Stimulated activated memory B cell treated with anti-CD40 and anti-IgM and Interleukin-4, amounts not matched to agents 10 μg/mL and 1 μg/mL and 100 μg/mL, for 72 hours (primary cell): ENCODE data around the gene NECTIN4.

Source experiments
- ATAC-seq: fragments of 150-1000 bp; cut with Tn5 transposase; 2 replicates; pipeline ENCODE4 v1.10.0; 2021
- H3K27ac Mint-ChIP-seq: one replicate; pipeline ENCODE4 v1.8.0; 2022; ENCODE audit warnings: mild to moderate bottlenecking, mixed read lengths
- H3K27me3 Mint-ChIP-seq: one replicate; pipeline ENCODE4 v1.8.0; 2022; ENCODE audit warnings: mixed read lengths
- H3K36me3 Mint-ChIP-seq: one replicate; pipeline ENCODE4 v1.8.0; 2022; ENCODE audit warnings: mixed read lengths
- H3K4me1 Mint-ChIP-seq: one replicate; pipeline ENCODE4 v1.8.0; 2022; ENCODE audit warnings: mixed read lengths
- H3K4me3 Mint-ChIP-seq: one replicate; pipeline ENCODE4 v1.8.0; 2022; ENCODE audit warnings: mild to moderate bottlenecking, moderate library complexity, mixed read lengths
- H3K9me3 Mint-ChIP-seq: one replicate; pipeline ENCODE4 v1.8.0; 2022; ENCODE audit warnings: mixed read lengths

Gene NECTIN4

GRCh38 chr1:161094481-161094880 is 5.1 kb upstream of the NECTIN4 start:
- peaks cover 53% of the 10 kb centered on the region for H3K4me1 Mint-ChIP-seq
- no peak overlapping the region for H3K4me3 Mint-ChIP-seq
- no peak for ATAC-seq
- H3K27ac Mint-ChIP-seq: peak overlapping the region; percentile 85
- H3K36me3 Mint-ChIP-seq: no peaks in the 10 kb centered on the region
- no peaks in the 10 kb centered on the region for H3K27me3 Mint-ChIP-seq
- H3K9me3 Mint-ChIP-seq: no peaks in the 10 kb centered on the region

- Mint-ChIP-seq H3K27me3 (no peaks in the 10 kb centered on the region), H3K27ac (no peak overlapping the region), H3K9me3 (no peaks in the 10 kb centered on the region), H3K4me3 (no peak overlapping the region), H3K36me3 (no peaks in the 10 kb centered on the region), H3K4me1 (peaks cover 38% of the 10 kb centered on the region)
- no peak for ATAC-seq
These were observed 3.3 kb upstream of the NECTIN4 start for GRCh38 chr1:161092621-161093028.

- no peaks in the 10 kb centered on the region for H3K9me3 Mint-ChIP-seq
- no peak overlapping the region for H3K4me3 Mint-ChIP-seq
- no peaks in the 10 kb centered on the region for H3K36me3 Mint-ChIP-seq
- no peaks in the 10 kb centered on the region for H3K27me3 Mint-ChIP-seq
- no peak for ATAC-seq
- H3K4me1 Mint-ChIP-seq: peaks cover 31% of the 10 kb centered on the region
- H3K27ac Mint-ChIP-seq: no peak overlapping the region
These were observed 2.6 kb upstream of the NECTIN4 start for GRCh38 chr1:161091796-161092507.

GRCh38 chr1:161091093-161091492 is 1.7 kb upstream of the NECTIN4 start:
- H3K27me3 Mint-ChIP-seq: peaks cover 4% of the 10 kb centered on the region
- H3K36me3 Mint-ChIP-seq: no peaks in the 10 kb centered on the region
- no peak overlapping the region for H3K27ac Mint-ChIP-seq
- ATAC-seq: no peak
- peaks cover 22% of the 10 kb centered on the region for H3K4me1 Mint-ChIP-seq
- H3K4me3 Mint-ChIP-seq: no peak overlapping the region
- H3K9me3 Mint-ChIP-seq: no peaks in the 10 kb centered on the region

GRCh38 chr1:161090617-161091016 is 1.3 kb upstream of the NECTIN4 start:
- Mint-ChIP-seq H3K4me3 (no peak overlapping the region), H3K27ac (no peak overlapping the region), H3K36me3 (no peaks in the 10 kb centered on the region), H3K27me3 (peaks cover 8% of the 10 kb centered on the region), H3K9me3 (no peaks in the 10 kb centered on the region), H3K4me1 (peaks cover 18% of the 10 kb centered on the region)
- ATAC-seq: no peak

- no peak overlapping the region for H3K27ac Mint-ChIP-seq
- H3K4me1 Mint-ChIP-seq: peaks cover 11% of the 10 kb centered on the region
- no peaks in the 10 kb centered on the region for H3K36me3 Mint-ChIP-seq
- H3K27me3 Mint-ChIP-seq: peaks cover 10% of the 10 kb centered on the region
- H3K9me3 Mint-ChIP-seq: no peaks in the 10 kb centered on the region
- H3K4me3 Mint-ChIP-seq: no peak overlapping the region
- ATAC-seq: no peak
These were observed 580 bp upstream of the NECTIN4 start for GRCh38 chr1:161089938-161090337.

- H3K27ac Mint-ChIP-seq: no peak overlapping the region
- no peak for ATAC-seq
- H3K4me3 Mint-ChIP-seq: no peak overlapping the region
These were observed 709 bp downstream of the NECTIN4 start for GRCh38 chr1:161088587-161089110.

GRCh38 chr1:161086457-161086856 is 2.9 kb downstream of the NECTIN4 start:
- H3K4me1 Mint-ChIP-seq: no peaks in the 10 kb centered on the region
- H3K4me3 Mint-ChIP-seq: no peak overlapping the region
- H3K27me3 Mint-ChIP-seq: peaks cover 10% of the 10 kb centered on the region
- H3K27ac Mint-ChIP-seq: no peak overlapping the region
- peak; percentile 7 for ATAC-seq
- H3K9me3 Mint-ChIP-seq: no peaks in the 10 kb centered on the region
- H3K36me3 Mint-ChIP-seq: no peaks in the 10 kb centered on the region

More at GRCh38 chr1:161088587-161089110, 709 bp downstream of the NECTIN4 start:
- H3K4me1 Mint-ChIP-seq: peaks cover 8% of the 10 kb centered on the region
- H3K27me3 Mint-ChIP-seq: peaks cover 10% of the 10 kb centered on the region
- H3K9me3 Mint-ChIP-seq: no peaks in the 10 kb centered on the region
- no peaks in the 10 kb centered on the region for H3K36me3 Mint-ChIP-seq

- no peaks in the 10 kb centered on the region for H3K4me1 Mint-ChIP-seq
- no peak overlapping the region for H3K4me3 Mint-ChIP-seq
- H3K27ac Mint-ChIP-seq: no peak overlapping the region
- H3K9me3 Mint-ChIP-seq: no peaks in the 10 kb centered on the region
- no peak for ATAC-seq
- peaks cover 10% of the 10 kb centered on the region for H3K27me3 Mint-ChIP-seq
- no peaks in the 10 kb centered on the region for H3K36me3 Mint-ChIP-seq
These were observed 4.2 kb downstream of the NECTIN4 start for GRCh38 chr1:161085165-161085564.

GRCh38 chr1:161084597-161084988 is 4.8 kb downstream of the NECTIN4 start:
- no peak overlapping the region for H3K4me3 Mint-ChIP-seq
- H3K36me3 Mint-ChIP-seq: no peaks in the 10 kb centered on the region
- no peak for ATAC-seq
- no peaks in the 10 kb centered on the region for H3K9me3 Mint-ChIP-seq
- no peaks in the 10 kb centered on the region for H3K4me1 Mint-ChIP-seq
- no peak overlapping the region for H3K27ac Mint-ChIP-seq
- peaks cover 10% of the 10 kb centered on the region for H3K27me3 Mint-ChIP-seq

GRCh38 chr1:161083748-161084596 is 5.4 kb downstream of the NECTIN4 start:
- no peaks in the 10 kb centered on the region for H3K9me3 Mint-ChIP-seq
- no peaks in the 10 kb centered on the region for H3K36me3 Mint-ChIP-seq
- ATAC-seq: no peak
- H3K4me1 Mint-ChIP-seq: no peaks in the 10 kb centered on the region
- peaks cover 10% of the 10 kb centered on the region for H3K27me3 Mint-ChIP-seq
- H3K4me3 Mint-ChIP-seq: no peak overlapping the region
- H3K27ac Mint-ChIP-seq: no peak overlapping the region

- H3K36me3 Mint-ChIP-seq: no peaks in the 10 kb centered on the region
- no peaks in the 10 kb centered on the region for H3K4me1 Mint-ChIP-seq
- H3K4me3 Mint-ChIP-seq: no peak overlapping the region
- no peaks in the 10 kb centered on the region for H3K9me3 Mint-ChIP-seq
- no peak overlapping the region for H3K27ac Mint-ChIP-seq
- H3K27me3 Mint-ChIP-seq: peaks cover 10% of the 10 kb centered on the region
- ATAC-seq: no peak
These were observed 6.2 kb downstream of the NECTIN4 start for GRCh38 chr1:161082996-161083747.

GRCh38 chr1:161082483-161082882 is 6.9 kb downstream of the NECTIN4 start:
- Mint-ChIP-seq H3K9me3 (no peaks in the 10 kb centered on the region), H3K27me3 (peaks cover 10% of the 10 kb centered on the region), H3K27ac (no peak overlapping the region), H3K36me3 (no peaks in the 10 kb centered on the region), H3K4me1 (no peaks in the 10 kb centered on the region), H3K4me3 (no peak overlapping the region)
- no peak for ATAC-seq

- Mint-ChIP-seq H3K27ac (no peak overlapping the region), H3K27me3 (peaks cover 10% of the 10 kb centered on the region), H3K9me3 (no peaks in the 10 kb centered on the region), H3K4me1 (no peaks in the 10 kb centered on the region), H3K36me3 (no peaks in the 10 kb centered on the region), H3K4me3 (no peak overlapping the region)
- ATAC-seq: no peak
These were observed 7.8 kb downstream of the NECTIN4 start for GRCh38 chr1:161081519-161081918.
